Hypothalamus (tissue), 51 donors: ENCODE data around the gene FLT1.

Experiments used
- DNase-seq, 51 donors: peaks; one replicate each; lab custom pipeline; 2025; lab: John Stamatoyannopoulos, UW

FLT1 gene

DNA sequence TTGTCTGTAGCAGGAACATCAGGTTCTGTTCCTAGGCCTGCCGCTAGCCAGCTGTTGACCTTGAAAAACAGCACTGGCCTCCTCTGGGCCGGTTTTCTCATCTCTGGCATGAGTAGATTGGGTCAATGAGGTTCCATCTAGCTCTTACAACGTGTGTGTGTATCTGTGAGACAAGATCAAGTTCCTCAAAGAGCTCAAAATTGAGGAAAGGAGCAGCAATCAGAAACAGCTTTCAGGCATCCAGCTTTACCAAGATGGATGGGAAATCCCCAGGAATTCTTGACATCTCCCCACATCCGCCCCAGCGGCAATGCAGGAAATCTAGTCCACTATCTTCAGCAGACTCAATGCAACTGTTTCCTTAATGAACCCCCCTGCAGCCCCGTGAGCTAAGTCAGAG, 4.9 kb downstream of the FLT1 start:
- DNase-seq = no peak

DNA sequence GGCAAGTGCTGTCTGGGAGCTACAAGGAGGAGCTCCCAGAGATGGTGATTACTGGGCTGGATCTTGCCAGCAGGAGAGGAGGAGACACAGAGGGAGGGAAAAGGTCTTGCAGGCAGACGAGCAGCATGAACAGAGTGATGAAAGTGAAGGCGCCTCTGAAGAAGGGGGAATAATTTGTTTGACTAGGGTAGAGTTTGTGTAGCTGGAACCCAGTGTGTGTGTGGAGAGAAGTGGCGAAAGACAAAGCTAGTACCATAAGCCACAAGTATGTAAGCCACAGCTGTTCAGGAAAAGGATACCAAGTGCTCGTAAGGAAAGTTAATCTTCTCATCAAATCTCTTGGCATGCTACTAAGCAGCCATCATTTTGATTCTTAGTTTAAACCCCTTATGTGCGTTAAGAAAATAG, 5.4 kb downstream of the FLT1 start:
- DNase-seq = no peak

DNA sequence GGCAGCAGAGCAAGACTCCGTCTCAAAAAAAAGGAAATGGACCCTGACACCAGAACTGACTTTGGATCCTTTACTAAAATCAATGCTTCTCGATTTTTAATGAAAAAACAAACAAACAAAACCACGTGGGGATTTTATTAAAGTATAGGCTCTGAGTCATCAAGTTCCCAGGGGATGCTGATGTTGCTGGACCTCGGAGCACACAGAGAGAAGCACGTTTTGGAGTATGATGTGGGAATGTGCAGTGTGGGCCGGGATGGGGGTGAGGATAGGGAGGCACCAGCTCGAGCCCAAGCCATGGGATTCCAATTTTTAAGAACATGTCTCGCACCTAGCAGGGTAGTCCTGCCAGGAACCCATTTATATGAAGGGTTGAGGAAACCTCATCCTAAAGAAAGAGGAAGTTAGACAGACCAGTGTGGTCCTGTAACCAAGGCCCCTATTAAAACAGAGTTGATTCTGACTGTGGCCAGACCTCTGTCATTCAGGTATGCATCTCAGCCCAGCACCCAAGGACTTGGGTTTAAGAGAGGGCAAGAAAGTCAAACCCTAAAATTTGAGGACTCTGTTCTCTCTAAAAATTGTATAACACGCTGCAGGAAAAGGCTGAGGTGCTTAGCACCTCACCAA, 6.4 kb downstream of the FLT1 start:
- no peak for DNase-seq

DNA sequence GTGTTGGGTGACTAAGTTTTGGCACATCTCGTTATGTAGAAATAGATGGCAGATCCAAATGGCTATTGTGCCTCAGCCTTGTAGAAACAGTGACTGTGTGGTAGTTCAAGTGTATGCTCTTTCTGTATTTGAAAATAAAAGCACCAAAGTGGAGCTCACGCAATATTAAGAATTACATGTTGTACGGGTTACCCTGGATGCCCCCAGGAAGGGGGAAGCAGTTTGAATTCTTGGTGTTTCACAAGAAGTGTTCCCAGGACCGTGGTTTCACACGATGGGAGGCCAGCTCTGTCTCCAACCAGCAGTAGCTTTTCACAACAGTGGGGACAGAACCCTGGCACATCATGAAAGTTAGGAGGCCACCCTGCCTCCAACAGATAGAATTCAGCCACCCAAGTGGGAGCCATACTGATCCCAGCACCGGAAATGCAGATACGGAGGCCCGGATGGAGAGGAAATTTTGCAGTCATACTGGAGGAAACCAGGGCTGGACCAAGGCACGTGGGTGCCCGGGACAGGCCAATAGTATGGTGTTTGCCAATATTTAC, 8.9 kb downstream of the FLT1 start:
- DNase-seq = no peak

DNA sequence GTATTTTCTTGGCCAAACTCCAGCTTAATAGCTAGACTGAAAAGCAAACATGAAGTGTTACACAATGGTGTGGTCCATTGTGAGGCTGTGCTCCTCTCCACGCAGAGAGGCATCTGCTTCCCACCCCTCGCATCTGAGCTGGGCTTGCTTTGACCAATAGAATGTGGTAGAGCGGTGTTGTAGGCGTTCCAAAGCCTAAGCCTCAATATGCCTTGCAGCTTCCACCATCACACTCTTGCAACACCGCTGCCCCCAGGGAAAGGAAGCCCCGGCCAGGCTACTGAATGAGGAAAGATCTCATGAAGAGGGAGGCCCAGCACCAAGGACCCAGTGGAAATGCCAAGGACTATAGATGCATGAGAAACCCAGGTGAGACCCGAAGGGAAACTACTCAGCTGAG, 9.4 kb downstream of the FLT1 start:
- DNase-seq = no peak

DNA sequence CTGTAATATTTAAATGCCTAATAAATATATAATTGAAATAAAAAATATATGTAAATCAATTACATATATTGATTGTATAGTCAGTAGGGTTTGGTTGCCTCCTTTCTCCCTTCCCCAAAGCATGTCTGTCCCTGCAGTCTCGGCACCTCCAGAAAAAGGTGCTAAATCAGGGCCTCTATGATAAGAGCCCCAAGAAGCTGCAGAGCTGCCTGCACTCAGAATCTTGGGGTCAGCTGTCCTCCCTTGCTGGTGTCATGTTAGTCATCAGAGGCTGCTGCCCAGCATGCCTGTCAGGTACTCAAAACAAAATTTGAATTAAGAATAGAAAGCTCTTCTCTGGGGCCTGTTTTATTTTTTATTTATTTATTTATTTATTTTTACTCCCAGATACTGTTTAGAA, 9.8 kb downstream of the FLT1 start:
- DNase-seq = no peak

DNA sequence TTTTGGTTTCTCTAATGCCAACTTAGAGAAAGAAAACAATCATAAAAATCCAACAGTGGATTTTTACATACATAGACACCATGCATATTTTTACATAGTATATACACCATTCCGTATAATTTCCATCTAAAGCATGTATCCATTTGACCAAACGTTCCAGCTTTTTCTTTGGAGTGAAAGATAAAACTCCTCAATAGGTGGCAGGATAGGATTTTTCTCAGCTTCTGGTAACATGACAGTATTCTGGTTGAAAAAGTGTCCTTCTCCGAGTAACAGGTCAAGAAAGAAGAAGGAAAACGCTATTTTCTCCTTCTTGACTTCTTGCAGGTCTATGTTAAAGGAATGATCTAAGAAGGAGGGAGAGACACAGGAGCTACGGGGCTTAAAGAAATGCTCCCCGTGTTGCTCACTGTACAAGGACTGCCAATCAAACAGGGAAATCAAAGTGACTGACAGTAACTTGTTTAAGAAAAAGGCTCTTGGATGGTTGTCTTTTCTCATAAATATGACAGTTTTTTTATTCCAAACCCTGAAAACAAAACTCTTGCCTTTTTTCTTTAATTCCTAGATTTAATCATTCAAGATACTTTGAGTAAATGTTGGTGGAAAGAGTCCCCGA, 11.5 kb downstream of the FLT1 start:
- no peak for DNase-seq

DNA sequence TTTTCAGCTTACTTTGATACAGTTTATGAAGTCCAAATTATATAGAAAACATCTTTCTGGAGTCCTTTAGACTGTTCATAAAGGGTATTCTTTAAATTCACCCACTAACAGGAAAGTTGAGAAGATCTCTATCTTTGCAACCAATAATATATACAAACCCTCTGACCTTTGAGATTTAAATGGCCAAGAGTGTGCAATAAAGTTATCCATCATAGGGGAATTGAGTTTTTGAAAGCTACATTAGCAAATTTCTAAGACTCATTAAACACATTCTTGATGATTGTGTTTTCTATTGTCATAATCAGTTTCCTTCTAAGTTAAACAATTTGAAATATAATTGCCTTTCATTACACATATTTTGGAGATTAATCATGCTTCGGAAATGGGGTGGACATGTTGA, 15.9 kb downstream of the FLT1 start:
- no peak for DNase-seq

DNA sequence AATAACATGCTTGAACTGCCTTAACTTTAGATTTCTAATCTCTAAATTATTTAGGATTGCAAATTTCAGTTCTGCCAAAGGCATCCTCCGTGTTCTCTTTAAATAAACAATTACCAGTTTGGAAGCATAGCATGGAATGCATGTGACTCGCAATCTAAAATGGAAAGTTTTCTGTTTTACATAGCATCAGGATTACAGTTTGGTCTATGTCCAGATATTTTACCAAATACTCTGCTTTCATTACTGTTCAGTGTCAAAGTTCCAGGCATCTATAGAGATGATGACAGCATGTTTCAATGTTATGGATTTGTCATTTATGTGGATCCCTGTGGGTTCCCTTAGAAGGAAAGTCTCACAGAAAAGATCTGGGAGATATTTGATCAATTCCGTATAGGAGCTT, 16.8 kb downstream of the FLT1 start:
- DNase-seq = no peak

DNA sequence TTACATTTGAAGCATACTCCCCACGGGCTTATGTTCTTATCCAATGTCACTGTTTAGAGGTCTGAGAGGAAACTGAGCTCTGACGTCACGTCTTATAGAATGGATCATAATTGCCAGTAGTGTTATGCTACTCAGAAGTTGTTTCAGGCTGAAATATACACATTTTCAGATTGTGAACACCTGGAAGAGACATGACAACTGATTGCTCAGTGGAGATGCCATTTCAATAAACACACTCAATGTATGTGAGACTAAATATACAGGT, 17.3 kb downstream of the FLT1 start:
- DNase-seq = no peak

DNA sequence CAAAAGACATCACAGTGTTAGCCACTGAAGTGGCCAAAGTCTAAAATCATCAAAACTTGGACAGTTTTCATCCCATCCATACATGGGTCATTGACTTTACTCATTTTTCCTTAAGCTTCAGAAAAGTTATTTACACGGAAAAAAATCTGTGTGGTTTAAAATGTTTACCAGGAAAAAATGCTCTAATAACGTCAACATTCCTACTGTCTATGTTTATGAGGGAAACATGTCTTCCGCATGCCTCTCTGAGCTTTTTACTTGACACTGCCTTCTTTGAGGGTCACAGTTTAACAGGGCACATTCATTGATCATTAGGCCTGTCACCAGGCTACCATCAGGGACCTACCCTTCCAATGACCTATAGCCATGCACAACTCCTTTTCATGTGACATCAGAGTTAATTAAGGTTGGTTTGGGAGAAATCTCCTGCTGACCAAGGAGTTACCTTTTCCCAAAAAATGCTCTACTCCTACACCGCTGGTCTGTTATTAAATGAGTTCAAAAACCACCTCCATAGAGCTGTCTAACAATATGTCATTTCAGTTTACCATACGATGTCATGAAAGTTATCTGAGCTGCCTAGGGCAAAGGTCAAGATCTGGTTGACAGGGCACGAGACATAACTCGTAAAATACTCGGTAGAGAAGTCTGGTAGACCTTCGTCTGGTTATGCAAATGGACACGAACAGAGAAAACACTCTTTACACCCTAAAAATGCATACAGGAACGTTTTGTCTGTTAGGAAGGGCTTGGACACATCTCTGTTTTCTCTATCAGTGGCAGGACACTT, 17.8 kb downstream of the FLT1 start:
- no peak for DNase-seq

DNA sequence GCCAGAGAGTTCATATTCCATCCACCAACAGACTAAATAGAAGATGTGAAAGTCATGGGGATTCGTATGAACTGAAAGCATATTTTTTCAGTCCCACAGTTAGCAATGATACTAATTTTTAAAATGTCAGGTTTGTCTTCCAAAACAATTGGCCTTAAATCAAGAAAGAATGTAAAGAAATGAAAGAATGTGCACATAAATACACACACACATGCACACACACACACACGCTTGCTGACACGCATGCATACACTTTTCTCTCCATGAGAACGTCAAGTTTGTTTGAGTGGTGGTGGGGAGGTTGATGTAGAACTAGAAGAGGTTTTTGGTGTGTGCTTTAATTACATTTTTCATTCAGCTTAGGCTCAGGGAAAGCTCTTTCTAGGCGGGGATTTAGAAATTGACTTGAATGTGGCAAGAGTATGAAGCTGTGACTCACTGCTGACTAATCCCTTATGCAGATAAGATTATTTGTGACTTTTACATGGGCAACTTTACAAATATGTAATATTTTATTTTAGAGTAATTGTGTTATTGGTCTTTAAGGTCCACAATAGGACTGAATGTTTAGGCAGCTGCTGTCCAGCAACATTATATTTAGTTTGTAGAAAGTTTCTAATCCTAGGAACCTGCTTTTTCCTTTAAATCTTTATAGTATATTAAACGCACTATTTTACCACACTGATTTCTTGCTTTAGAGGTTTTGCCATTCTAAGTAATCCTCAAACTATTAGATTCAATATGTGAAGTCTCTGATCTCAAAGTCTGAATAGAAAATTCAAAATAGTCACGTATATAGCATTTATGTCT, 18.8 kb downstream of the FLT1 start:
- DNase-seq = no peak

DNA sequence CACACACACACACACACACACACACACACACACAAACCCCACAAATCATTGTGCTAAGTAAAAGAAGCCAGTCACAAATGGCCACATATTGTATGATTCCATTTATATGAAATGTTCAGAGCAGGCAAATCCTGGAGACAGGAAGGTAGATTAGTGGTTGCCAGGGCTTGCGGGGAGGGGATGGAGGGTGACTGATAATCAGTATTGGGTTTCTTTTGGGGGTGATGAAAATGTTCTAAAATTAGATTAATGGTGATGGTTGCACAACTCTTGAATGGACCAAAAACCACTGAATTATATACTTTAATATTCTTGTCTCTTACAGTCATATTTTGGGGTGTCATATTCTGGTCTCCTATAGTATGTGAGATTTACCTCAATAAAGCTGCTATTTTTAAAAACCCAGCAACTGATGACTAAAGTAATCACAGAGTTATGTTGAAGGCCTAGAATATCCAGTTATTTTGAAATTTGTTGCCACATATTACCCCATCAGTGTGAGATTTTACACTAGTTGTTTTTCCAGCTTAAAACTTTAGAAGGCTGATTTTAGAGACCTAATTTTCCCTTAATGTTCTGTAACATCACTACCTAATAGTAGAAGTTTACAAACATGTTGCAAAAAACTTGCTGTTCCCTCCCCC, 20.3 kb downstream of the FLT1 start:
- no peak for DNase-seq

DNA sequence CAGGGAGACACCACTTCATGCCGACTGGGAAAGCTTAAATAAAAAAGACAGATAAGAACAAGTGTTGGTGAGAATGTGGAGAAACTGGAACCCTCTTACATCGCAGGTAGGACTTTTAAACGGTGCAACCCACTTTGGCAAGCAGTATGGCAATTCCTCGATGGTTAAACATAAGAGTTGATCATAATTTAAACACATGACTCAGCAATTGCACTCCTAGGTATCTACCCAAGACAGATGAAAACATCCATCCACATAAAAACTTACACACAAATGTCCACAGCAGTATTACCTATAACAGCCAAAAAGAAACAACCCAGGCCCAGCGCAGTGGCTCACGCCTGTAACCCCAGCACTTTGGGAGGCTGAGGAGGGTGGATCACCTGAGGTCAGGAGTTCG, 21.9 kb downstream of the FLT1 start:
- DNase-seq = no peak

DNA sequence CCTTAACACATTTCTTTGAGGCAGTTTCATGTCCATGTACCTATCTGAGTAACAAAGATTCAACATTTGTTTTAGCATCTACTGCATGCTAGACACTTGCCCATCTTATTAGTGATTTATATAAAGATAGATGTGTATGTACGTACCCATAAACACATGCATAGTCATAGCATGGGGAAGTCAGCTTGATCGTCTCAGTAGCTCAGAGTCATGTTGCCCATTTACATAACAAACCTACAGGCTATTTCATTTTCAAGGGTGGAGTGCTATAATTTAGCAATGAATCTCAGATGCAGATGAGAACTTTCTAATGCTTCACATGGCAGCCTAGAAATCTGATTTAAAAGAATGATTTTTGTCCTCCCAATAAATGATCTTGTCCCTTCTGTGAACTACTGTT, 23.5 kb downstream of the FLT1 start:
- no peak for DNase-seq

DNA sequence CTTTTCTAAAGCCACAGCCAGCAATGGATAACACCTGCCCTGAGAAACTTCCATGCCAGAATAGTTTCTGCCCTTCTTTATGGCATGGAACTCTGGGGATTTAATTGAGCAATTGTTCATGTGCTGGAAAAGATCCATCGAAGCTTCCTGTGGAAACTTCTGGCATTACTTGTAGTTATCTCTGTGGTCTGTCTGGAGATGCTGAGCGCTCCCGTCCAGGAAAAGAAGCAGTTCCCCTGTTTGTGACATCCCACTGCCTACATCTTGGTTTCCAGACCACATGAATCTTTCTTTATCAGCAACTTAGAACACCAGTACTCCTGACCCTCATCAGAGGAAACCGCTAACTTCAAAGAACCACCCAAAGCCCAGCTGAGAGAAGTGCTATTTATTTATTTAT, 24.6 kb downstream of the FLT1 start:
- no peak for DNase-seq

DNA sequence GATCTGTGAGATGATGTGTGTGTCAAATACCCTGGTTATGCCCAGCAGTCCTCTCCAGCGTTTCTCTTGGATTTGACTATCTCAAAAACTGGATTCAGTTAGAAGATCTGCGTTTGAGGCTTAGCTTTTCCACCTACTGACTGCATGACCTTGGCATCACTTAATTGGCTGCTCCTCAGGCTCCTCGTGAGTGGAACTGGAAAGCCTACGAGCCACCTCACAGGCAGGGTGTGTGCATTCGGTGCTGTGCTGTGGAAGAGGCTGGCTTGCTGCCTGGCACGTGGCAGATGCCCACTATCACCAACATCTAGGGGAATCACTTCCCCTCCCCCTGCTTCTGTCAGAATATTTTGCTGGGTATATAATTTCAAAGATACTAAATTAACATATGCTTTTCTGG, 25.6 kb downstream of the FLT1 start:
- DNase-seq = no peak

DNA sequence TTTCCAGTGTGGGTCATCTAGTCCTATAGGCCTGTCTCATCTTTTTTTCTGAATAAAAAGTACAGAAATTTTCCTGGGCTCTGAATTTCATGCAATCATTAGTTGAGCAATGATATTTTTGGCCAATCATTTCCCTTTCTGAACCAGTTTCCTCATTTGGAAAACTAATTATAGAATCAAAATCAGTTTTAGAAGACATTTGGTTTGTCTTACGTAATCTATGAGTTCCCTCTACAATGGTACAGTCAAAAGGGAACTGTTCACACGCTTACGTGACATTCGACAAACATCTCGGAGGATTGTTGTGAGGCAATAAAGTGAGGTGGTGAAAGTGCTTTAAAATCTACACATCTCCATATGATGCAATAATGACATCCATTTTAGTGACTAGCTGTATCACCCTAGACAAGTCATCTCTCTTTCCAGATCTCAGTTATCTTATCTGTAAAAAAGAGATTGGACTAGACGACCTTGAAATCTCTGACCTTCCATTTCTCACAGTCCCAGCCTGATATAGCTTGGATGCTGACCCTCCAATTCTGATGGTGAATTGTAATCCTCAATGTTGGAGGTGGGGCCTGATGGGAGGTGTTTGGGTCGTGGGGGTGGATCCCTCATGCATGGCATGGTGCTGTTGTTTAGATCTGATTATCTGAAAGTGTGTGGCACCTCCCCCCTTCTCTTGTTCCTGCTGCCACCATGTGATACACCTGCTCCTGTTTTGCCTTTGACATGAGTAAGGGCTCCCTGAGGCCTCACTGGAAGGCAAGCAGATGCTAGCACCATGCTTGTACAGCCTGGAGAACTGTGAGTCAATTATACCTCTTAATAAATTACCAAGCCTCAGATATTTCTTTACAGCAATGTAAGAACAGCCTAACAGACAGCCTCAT, 26.7 kb downstream of the FLT1 start:
- DNase-seq = no peak

DNA sequence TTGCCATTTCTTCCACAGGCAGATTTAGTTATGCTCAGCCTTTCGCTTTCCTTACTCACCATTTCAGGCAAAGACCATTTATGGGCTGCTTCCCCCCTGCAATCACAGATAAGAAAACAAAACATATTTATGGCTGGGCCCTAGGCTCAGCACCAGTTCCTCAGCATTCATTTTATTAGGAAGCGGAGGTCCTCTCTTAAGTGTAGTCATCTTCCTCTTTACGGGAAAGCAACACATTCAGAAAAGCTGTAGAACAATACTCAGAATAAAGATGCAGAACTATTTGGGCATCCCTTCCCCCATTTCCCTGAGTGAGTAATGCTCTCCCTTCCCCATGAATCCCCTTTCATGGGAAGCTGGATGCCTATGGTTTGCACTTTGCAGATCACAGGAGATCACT, 27.9 kb downstream of the FLT1 start:
- DNase-seq = no peak

DNA sequence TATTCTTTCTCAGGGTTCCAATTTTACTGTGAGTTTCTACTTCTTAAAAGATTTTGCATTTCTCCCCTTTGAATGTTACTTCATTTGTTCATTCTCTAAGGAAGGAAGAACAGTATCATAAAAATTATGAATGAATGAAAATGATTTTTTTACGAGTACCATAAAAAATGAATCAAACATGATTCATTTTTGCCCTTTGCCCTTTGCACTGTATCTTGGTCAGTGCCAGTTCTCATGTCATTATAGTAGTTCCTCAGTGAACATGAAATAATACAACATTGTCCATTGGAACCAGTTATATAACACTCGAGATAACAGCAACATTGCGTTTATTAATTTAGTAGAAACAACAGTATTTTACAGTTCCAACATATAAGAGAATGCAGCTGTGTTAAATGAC, 28.8 kb downstream of the FLT1 start:
- DNase-seq = no peak
